Astrocyte of the spinal cord (primary cell): ENCODE data around the gene SYCP2.
A peak's percentile ranks its signal among the peaks of the same experiment; 100 is the strongest.

Source experiments
- DNase-seq: peaks from one replicate; pipeline ENCODE4 v3.0.0; 2011; ENCODE audit warnings: low read depth, low spot score
- H3K4me3 ChIP-seq: 2 replicates; pipeline ENCODE4 v1.5.1; 2011; ENCODE audit warnings: low read depth, mild to moderate bottlenecking, low read length, moderate library complexity
- CTCF ChIP-seq: IDR thresholded peaks from 2 replicates; pipeline ENCODE4 v1.5.1; 2012; ENCODE audit warnings: low read depth, mild to moderate bottlenecking, low read length, inconsistent platforms
- in situ Hi-C: cut with HindIII; loops from 2 replicates; pipeline ENCODE4 v1.10.0; 2017; ENCODE audit warnings: low sequenced_read_pairs

SYCP2 gene

GRCh38 chr20:59939879-59940128, 6.4 kb upstream of the SYCP2 start:
- no peak for DNase-seq
- no peak for TF ChIP-seq CTCF
- H3K4me3 ChIP-seq, result peak overlapping the region; percentile 80
- in situ Hi-C loops, result no loop called here

- TF ChIP-seq CTCF, result no peak
- DNase-seq, result no peak
- H3K4me3 ChIP-seq, result peak overlapping the region; percentile 80
- in situ Hi-C loops, result no loop called here
Observed at GRCh38 chr20:59939052-59939878, 5.8 kb upstream of the SYCP2 start.

- TF ChIP-seq CTCF, result no peak
- in situ Hi-C loops, result no loop called here
- no peak overlapping the region for H3K4me3 ChIP-seq
- DNase-seq, result no peak
Observed at GRCh38 chr20:59938696-59939051, 5.2 kb upstream of the SYCP2 start.

- in situ Hi-C loops, result no loop called here
- no peak for TF ChIP-seq CTCF
- DNase-seq, result peak; percentile 35
- H3K4me3 ChIP-seq, result no peak overlapping the region
Observed at GRCh38 chr20:59938221-59938620, 4.8 kb upstream of the SYCP2 start.

- no peak for DNase-seq
- TF ChIP-seq CTCF, result no peak
- H3K4me3 ChIP-seq, result no peak overlapping the region
- in situ Hi-C loops, result no loop called here
Observed at GRCh38 chr20:59937150-59937549, 3.7 kb upstream of the SYCP2 start.

GRCh38 chr20:59936409-59936808, 3.0 kb upstream of the SYCP2 start:
- no peak for TF ChIP-seq CTCF
- DNase-seq, result no peak
- in situ Hi-C loops, result no loop called here
- H3K4me3 ChIP-seq, result no peak overlapping the region
